ENCODE data around the gene LIPE.

Gene LIPE

GRCh38 chr19:42356686-42357085 is 70.5 kb downstream of the LIPE start:
- no peak for DNase-seq (ENCODE audit: low read depth in 2 of 3, low spot score in 2 of 3)

- no peak for DNase-seq (ENCODE audit: low read depth in 2 of 3, low spot score in 2 of 3)
Observed at GRCh38 chr19:42355896-42356295, 71.3 kb downstream of the LIPE start.

GRCh38 chr19:42353341-42354015 is 73.7 kb downstream of the LIPE start:
- DNase-seq (ENCODE audit: low read depth in 2 of 3, low spot score in 2 of 3), result no peak

GRCh38 chr19:42352301-42353259 is 74.6 kb downstream of the LIPE start:
- DNase-seq (ENCODE audit: low read depth in 2 of 3, low spot score in 2 of 3), result no peak
